Measurements from ENCODE around the gene ZMIZ1.

DNA sequence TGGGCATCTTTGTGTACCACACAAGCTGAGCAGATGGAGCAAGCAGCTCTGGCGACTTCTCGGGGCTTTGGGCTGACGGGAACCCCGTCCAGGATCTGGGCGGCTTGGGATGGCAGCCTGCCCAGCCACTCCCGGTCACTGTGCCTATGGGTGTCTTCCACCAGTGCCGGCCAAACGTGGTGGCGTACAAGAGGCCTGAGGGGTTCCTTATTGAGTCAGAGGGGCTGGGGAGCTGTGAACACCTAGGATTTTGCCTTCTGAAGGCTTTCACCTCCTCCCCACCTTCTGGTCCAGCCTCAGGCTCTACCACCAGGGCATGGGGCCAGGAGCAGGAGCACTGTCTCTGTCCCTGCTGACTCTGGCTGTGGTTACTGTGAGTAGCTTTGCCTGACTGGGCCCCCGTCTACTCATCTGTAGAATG is 206.7 kb downstream of the ZMIZ1 start:
- TF ChIP-seq, protein P1, sequence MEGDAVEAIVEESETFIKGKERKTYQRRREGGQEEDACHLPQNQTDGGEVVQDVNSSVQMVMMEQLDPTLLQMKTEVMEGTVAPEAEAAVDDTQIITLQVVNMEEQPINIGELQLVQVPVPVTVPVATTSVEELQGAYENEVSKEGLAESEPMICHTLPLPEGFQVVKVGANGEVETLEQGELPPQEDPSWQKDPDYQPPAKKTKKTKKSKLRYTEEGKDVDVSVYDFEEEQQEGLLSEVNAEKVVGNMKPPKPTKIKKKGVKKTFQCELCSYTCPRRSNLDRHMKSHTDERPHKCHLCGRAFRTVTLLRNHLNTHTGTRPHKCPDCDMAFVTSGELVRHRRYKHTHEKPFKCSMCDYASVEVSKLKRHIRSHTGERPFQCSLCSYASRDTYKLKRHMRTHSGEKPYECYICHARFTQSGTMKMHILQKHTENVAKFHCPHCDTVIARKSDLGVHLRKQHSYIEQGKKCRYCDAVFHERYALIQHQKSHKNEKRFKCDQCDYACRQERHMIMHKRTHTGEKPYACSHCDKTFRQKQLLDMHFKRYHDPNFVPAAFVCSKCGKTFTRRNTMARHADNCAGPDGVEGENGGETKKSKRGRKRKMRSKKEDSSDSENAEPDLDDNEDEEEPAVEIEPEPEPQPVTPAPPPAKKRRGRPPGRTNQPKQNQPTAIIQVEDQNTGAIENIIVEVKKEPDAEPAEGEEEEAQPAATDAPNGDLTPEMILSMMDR (conservative IDR thresholded peaks at IDR 0.05; ENCODE audit: low read length), result no peak
- no peak for TF ChIP-seq EZH2phosphoT487 (IDR thresholded peaks at IDR 0.05; ENCODE audit: borderline replicate concordance)

All from Loucy (cell line).